Measurements from ENCODE around the gene EFL1.

GRCh38 chr15:82134461-82134860, 128.1 kb downstream of the EFL1 start:
- TF ChIP-seq CTCF (IDR thresholded peaks at IDR 0.05), result no peak
- TF ChIP-seq JUND (IDR thresholded peaks at IDR 0.05), result no peak
- no peak for TF ChIP-seq GABPA (IDR thresholded peaks at IDR 0.05; ENCODE audit: low read depth)
- TF ChIP-seq EP300 (IDR thresholded peaks at IDR 0.05; ENCODE audit: borderline replicate concordance in 1 of 2, low read depth in 1 of 2, low read length in 1 of 2), result no peak
- TF ChIP-seq RAD21 (IDR thresholded peaks at IDR 0.05; ENCODE audit: low read length), result no peak
- no peak for TF ChIP-seq SIN3A (IDR thresholded peaks at IDR 0.05; ENCODE audit: borderline replicate concordance, low read depth, low read length)
- no peak for TF ChIP-seq POLR2AphosphoS5 (IDR thresholded peaks at IDR 0.05; ENCODE audit: low read depth, low read length)
- TF ChIP-seq TEAD4 (IDR thresholded peaks at IDR 0.05; ENCODE audit: borderline replicate concordance, insufficient read depth), result no peak
- no peak for TF ChIP-seq MAX (IDR thresholded peaks at IDR 0.05; ENCODE audit: low read depth)
- no peak for TF ChIP-seq USF1 (IDR thresholded peaks at IDR 0.05; ENCODE audit: borderline replicate concordance, low read depth)
